Brain pericyte (primary cell): ENCODE data around the gene SPTBN1.

Source experiments
- DNase-seq: peaks from one replicate; pipeline ENCODE4 v3.0.0-alpha.2; 2012; ENCODE audit warnings: low read depth, low spot score

SPTBN1 gene

GRCh38 chr2:54573537-54573919, 117.4 kb downstream of the SPTBN1 start:
- no peak for DNase-seq

- DNase-seq: no peak
Observed at GRCh38 chr2:54574107-54574859, 118.2 kb downstream of the SPTBN1 start.

- DNase-seq: no peak
Observed at GRCh38 chr2:54574860-54575247, 118.7 kb downstream of the SPTBN1 start.

- DNase-seq: no peak
Observed at GRCh38 chr2:54575379-54575888, 119.3 kb downstream of the SPTBN1 start.

GRCh38 chr2:54577035-54577434, 120.9 kb downstream of the SPTBN1 start:
- no peak for DNase-seq

GRCh38 chr2:54577944-54578647, 122.0 kb downstream of the SPTBN1 start:
- DNase-seq: no peak

GRCh38 chr2:54578648-54579045, 122.5 kb downstream of the SPTBN1 start:
- DNase-seq: no peak

GRCh38 chr2:54579061-54579681, 123.0 kb downstream of the SPTBN1 start:
- DNase-seq: no peak

- DNase-seq: no peak
Observed at GRCh38 chr2:54579682-54580620, 123.8 kb downstream of the SPTBN1 start.

- DNase-seq: no peak
Observed at GRCh38 chr2:54581326-54582039, 125.4 kb downstream of the SPTBN1 start.

- DNase-seq: no peak
Observed at GRCh38 chr2:54582987-54583386, 126.9 kb downstream of the SPTBN1 start.

GRCh38 chr2:54584598-54584997, 128.5 kb downstream of the SPTBN1 start:
- no peak for DNase-seq

GRCh38 chr2:54585136-54585733, 129.1 kb downstream of the SPTBN1 start:
- DNase-seq: no peak

- DNase-seq: no peak
Observed at GRCh38 chr2:54586062-54586461, 129.9 kb downstream of the SPTBN1 start.

GRCh38 chr2:54586494-54586893, 130.4 kb downstream of the SPTBN1 start:
- DNase-seq: no peak

GRCh38 chr2:54587171-54588016, 131.3 kb downstream of the SPTBN1 start:
- no peak for DNase-seq

- no peak for DNase-seq
Observed at GRCh38 chr2:54588244-54588899, 132.2 kb downstream of the SPTBN1 start.

GRCh38 chr2:54589038-54589339, 132.9 kb downstream of the SPTBN1 start:
- no peak for DNase-seq
